HT-29 (cell line): ENCODE measurements around the gene ZFC3H1. TPM values are rescaled to one million over a fixed set of nuclear protein-coding genes. Genes with fewer than 3 reads are reported as not detected.

Experiments
- DNase-seq: peaks from one replicate; pipeline ENCODE4 v3.0.0-alpha.2; 2015; ENCODE audit warnings: low spot score
- total RNA-seq: library from RNA; depleted of rRNA; stranded (reverse); fragments of >200 nt; shearing (Covaris generic); gene quantifications from 2 replicates; pipeline ENCODE4 v1.2.3, GENCODE V29; 2014

The ZFC3H1 gene
- total RNA-seq, 1 experiment from 2014 or later, result 12.8 TPM

DNA sequence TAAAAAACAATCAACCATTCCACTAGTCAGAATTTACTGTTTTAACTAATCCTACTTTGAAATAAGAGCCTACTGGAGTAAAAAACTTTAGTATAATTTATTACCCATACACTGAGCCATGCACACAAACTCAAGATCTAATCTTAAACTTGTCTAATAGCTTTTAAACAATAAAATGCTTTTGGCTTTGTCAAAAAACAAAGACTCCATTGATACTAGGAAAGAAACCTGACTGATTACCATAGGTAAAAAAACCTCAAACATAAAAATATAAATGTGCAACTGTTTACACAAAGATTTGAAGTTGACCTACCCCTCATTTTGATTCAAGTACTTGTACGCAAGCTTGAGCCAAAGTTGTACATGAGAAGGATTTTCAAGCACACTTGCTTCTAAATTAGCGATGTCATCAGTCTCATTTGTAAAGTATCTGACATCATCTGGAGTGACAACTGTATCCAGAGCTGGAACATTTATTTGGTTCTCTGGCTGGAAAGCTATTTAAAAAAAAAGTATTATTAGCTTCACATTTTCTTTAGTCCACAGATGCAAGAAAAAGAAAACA lies 36.1 kb downstream of the ZFC3H1 start:
- DNase-seq, result peak; percentile 37

DNA sequence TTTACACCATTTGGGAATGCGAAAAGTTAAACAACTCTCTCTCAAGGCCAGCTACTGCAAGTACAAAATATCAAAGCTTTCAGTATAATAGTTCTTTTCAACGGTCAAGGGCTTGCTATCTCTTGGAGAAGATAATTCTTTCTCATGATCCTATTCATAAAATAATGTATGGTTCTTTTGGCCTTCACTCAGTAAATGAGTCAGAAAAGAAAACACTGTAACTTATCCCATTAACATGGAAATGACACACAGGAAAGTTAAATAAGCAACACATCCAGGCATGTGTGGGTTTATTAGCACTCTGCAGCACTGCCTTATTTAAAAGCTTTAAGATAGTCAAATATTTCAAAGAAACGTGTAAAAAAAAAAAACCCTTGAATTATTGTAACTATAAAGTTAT lies 36.9 kb downstream of the ZFC3H1 start:
- no peak for DNase-seq

DNA sequence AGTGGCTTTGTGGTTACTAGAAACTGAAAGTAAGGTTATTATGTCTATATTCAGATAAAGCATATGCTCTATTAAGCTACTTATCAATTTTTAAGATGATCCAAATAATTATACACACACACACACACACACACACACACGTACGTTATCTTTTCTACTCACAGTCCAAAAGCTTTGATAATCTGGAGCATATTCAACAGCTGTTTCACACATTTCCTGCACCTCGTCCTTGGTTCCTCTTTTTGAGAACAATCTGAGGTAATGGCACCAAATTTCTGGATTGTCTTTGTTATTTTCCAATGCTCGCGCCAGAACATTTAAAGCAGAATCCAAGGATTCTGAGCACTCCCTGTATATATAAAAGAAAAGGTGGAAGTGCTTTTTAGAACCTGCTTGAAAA lies 37.5 kb downstream of the ZFC3H1 start:
- DNase-seq, result no peak

DNA sequence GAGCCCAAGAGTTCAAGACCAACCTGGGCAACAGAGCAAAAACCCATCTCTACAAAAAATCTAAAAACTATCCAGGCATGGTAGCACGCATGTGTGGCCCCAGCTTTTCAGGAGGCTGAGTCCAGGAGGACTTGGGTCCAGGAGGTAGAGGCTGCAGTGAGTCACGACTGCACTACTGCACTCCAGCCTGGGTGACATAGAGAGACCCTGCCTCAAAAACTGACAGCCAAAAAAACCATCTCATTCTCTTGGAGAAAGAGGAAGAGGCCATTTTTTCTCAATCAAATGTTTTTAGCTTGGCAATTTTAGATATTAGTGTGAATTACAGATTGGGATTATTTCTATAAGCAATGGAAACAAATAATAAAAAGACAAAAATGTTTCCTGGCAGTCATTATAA lies 38.2 kb downstream of the ZFC3H1 start:
- DNase-seq, result no peak

DNA sequence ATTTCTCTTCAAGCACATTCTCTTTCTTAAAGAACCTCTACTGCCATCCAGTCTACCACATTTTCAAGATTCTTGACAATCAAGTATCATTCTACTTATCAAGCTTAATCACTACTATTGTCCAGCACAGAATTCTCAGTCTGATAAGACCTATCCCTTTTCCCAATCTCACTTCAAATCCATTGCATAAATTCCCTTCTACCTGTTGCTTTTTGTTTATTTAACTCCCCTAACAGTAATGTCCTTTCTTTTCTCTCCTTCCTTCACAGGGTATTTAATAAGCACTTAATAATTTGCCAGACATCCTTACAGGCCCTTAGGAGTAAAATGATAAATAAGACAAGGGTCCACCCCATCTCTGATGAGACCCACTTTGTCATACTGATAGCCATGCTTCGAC lies 41.7 kb downstream of the ZFC3H1 start:
- DNase-seq, result no peak

DNA sequence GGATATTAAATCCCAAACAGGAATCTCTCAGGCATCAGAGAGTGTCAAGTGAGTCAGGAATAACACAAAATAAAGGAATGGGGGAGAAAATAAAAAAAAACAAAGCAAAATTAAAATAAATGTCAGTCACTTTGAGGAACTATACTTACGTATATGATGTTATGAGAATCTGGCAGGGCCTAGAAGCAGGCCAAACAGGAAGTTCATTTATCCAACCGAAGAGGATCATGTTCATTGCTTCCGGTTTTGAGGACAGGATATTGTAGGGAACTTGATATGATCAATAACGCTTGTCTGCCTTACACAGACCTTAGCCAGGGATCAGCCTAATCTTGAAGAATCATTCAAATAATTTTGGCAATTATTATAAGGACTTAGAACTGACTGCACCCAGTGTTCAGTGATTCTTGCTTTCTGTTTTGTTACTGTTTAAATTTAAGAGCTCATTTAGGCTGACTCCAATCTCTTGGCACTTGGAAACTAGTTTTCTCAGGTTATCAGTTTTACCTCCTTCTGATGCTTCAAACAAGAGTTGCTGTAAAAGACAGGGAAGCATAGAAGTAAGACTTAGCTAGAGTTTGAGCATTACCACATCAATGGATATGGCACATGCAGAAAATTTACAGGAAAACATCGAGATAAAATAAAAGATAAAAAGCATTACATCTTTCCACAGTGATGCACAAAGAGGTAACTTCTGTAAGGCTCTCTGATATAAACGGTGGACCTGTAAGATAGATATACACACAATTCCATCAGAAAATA lies 53.4 kb downstream of the ZFC3H1 start:
- DNase-seq, result no peak

DNA sequence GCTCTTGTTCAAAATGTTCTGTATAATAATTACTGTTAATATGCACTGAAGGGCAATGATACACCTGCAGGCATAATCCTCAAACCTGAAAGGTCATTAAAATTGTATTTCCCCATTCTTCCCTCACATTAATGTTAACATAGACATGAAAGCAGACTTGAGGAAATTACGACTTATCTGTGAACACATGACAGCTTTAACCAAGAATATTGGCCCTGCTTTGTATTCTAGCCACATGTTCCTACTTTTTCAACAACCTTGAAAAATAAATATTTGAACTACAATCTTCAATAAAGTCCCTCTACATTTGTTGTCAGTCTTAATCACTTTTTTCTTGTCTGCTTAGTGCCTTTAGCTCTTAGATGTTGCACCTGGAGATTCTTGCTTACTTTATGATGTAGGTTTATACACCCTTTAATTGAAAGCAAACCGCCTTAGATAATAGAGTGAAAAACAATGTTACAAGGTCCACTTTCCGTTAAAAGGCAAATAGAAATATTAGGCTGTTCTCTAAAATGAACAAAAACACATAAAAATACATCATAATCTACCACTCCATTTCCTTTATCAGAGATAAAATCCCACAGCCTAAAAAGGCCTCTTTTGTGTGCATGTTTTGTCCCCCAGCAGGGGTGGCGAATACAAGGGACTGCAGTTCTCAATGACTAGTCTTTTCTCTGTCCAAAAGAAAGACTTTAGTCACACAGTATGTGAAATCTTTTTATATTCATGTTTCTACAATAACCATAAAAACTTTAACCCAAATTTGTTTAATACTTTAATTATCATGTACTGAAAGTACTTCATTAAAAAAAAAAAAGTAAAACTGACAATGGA lies 55.9 kb downstream of the ZFC3H1 start:
- no peak for DNase-seq

DNA sequence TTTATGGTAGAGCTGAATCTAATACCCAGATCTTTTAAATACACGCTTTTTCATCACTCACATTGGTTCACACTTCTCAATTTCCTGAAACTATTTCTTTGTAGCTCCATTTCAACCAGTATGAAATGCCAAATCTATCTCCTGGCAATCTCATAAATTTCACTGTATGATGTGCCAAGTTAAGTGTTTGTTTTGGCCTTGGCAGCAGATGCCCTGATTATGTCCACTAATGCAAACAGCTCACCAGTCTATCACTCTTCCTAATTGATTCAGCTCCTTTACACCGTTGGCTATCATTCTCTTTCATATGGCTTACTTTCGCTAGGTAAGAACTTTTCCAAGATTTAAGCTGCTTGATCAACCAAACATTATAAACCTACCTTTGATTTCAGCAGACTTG lies 58.6 kb downstream of the ZFC3H1 start:
- DNase-seq, result no peak

DNA sequence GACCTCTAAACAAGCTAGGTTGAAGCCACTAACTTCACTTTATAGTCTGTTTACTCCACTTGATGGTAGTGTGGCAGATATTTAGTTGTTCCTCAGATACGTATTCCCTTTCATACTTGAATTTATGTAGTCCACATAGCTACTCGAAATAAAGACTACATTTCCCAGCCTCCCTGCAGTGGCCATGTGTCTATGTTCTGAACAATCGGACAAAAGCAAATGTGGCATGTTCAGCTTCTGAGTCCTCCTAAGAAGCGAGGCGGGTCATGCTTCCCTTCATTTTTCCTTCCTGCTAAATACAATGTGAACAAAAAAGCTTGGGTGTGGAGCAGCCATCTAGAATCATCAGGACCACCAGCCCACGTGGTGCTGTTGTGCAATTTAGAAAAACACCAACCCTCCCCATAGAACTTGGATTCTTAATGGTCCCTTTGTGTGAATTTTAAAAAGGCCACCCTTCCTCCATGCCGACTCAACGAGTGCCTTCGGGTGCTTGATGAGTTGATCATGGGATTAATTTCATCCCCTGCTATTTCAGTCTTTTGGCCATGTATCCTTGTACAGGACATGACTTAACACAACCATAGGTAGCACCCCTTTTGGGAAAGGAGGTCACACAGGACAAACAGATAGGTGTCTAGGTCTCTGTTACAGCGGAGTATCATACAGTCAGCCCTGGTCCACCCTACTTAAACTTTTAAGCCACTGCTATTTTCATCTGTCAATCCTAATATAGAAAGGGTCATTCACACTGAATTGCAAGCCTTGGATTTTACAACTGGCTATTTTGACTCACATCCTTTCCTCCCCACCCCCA lies 60.7 kb downstream of the ZFC3H1 start:
- DNase-seq, result no peak

DNA sequence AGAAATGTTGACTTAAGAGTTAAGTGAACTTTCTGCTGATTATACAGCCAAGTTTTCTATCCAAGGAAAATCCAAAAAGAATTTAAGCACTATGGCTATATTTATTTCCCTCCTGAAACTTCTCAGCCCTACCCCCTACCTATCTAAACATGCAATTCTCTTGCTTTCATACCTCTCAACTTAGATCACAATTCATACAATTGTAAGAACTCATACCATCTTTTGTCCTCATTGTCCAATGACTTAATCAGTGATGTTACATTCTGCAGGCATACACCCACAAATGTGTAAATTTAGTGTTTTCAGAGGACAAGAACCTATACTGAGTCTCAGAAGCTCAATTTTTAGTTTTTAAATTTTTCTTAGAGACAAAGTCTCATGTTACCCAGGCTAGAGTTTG lies 62.1 kb downstream of the ZFC3H1 start:
- DNase-seq, result no peak

DNA sequence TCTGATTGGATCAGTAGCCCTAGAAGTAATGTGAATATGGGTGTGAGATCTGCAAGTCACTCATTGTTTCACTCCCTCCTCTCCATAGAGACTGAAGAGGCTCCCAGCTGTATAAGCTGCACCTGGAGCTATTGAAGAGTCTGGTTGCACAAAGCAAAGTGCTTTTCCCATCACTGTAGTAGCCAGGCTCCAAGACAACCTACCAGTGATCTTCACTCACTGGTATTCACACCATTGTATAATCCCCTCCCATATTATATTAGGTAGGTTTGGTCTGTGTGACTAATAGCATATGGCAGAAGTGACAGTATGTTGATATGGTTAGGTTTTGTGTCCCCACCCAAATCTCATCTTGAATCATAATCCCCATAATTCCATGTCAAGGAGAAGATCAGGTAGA lies 64.4 kb downstream of the ZFC3H1 start:
- no peak for DNase-seq

DNA sequence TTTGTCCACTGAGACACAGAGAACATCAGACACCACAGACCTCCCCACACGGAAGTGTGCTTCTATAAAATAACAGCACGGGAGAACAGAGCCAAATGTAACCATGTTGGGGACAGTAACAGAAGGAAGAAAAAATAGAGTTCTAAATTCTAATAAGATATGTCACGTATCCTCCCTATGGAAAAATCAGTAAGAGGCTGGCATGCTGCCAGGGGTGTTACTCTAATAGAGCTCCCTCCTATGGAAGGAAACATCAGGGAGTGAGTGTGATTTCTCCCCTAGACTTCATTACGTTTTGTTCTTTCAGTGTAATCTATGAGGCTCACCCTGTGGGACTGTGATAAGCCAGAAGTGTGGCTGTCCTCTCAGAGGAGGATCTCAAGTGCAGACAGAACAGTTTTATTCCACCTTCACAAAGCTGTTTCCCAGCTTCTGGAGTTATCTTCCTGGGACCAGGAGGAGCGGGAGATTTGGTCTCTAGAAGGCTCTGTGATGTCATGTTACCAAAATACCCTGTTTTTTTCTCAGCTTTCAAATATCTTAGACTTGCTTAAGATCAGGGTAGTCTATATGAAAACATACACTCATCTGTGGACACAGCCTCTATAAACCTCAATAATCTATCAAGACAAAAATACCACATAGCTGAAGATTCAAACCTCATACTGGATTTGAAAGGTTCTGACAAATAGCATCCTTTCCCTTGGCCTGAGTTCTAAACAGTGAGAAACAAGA lies 69.3 kb downstream of the ZFC3H1 start:
- peak; percentile 72 for DNase-seq

DNA sequence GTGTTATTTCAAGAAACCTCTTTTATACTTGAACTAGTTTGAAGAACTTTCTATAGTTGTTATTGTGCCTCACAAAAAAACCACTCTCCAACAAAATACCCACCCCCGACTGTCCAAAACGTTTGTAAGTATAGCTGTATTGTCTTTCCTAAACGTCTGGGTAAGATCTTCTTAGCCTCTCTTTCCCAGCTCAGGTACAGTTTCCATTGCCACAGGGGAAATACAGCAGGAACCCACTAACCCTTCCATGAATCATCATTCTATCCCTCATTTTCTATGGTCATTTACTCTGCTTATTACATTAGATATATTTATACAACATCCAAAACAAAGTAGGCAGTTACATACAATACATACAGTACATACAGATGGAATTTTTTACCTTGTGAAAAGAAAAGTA lies 70.8 kb downstream of the ZFC3H1 start:
- DNase-seq, result no peak

DNA sequence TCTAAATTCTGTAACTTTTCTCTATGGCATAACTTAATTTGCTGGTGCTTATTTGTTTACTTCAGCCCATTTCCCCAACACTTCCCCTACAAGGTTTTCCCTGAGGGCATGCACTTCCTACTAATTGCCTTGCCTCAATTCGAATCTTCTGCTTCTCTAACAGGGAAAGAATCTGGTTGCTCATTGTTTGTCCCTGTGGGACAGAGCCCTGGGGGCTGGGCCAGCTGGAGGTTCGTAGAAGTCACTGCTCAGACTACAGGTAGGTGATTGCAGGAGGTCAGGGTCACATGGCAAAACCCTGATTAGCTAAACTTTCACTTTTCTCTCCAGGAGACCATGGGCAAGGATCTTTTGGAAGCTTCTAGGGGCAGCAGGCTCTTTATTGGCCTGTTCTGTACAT lies 72.0 kb downstream of the ZFC3H1 start:
- DNase-seq, result no peak

DNA sequence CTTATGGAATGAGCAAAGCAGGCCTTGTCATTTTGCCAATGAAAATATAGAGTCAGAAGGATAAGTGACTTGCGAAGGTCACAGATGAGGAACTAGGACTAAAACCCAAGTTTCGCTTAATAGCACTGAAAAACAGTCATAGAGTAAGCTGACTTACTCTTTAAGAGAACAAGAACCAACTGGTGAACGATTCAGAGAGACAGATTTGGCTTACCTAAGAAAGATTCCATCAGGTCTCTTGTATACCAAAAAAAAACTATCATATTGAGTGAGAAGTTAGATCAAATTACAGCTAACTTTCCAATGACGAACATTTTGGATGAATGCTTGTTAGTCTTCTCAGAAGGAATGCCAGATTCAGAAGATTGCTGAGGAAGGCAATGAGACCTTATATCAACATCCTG lies 74.2 kb downstream of the ZFC3H1 start:
- DNase-seq, result no peak

DNA sequence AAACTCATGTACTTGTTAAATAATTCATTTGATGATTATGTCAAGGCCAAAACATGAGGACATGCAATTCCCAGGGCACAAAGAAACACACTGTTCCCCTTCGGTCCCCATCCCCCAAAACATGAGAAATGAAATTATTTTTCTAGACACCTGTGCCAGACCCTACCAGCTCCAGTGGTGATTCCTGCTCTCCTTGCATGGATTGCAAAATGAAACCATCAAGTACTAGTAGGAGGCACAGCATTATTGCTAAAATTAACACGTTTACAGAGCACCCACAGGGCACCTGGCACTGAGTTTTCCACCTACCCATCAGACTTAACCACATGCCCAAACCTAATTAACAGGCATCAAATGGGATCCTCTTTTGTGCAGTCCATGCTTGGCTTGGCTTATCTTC lies 76.6 kb downstream of the ZFC3H1 start:
- DNase-seq, result no peak

DNA sequence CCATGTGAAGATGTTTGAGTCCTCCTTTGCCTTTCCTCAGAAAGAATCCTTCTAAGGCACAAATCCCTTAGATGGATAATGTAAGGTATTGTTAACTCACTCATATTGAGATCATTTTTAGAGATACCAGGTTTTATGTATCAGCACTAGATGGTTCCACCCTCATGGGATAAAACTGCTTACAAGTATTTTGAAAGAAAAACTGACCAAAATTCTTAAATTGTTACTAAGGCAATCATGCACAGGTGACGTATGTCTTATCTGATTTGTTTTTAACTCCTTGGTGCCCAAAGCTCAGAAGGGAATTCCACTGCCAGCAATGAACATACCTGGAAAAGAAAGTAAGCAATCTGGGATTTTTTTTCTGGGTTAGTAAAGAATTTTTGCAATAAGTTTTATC lies 78.4 kb downstream of the ZFC3H1 start:
- no peak for DNase-seq

DNA sequence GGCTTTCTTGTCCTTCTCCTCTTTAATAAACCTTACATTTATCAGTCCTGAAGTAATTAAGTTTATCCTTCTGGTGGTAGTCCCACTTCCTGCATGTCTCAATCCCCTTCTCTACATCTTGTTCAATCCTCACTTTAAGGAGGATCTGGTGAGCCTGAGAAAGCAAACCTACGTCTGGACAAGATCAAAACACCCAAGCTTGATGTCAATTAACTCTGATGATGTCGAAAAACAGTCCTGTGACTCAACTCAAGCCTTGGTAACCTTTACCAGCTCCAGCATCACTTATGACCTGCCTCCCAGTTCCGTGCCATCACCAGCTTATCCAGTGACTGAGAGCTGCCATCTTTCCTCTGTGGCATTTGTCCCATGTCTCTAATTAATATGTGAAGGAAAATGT lies 79.3 kb downstream of the ZFC3H1 start:
- DNase-seq, result no peak

DNA sequence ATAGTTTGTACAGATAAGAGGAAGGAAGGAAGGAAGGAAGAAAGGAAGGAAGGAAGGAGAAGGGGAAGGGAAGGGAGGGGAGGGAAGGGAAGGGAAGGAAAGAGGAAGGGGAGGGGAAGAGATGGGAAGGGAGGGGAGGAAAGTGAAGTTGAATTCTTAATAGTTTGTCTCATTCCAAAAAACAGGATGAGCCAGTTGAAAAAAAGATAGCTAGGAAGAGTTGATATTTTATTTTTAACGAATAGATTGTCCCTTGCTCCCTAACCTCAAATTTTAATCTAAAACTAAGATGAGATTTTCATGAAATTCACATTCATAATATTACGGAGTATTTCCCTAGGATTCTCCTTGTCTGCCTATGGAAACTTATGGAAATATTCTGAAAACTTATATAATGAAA lies 80.7 kb downstream of the ZFC3H1 start:
- DNase-seq, result no peak

DNA sequence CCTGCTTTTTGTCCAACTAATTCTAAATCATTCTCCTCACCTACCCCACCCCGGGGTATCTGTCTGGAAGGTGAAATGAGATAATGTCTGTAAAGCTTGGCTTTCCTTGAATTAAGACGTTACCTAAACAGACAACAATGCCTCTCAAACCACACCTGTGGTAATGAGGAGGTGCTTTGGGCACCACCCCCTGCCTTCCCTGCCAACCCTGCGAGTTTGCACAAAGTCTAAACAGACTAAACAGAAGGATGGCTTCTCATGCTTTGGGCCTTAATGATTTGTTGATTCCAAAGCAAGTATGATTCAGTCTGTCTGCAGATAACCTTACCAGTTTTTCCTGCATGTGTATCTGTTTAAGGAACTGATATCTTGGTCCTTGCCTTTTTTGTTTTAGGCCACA lies 82.4 kb downstream of the ZFC3H1 start:
- DNase-seq, result no peak

DNA sequence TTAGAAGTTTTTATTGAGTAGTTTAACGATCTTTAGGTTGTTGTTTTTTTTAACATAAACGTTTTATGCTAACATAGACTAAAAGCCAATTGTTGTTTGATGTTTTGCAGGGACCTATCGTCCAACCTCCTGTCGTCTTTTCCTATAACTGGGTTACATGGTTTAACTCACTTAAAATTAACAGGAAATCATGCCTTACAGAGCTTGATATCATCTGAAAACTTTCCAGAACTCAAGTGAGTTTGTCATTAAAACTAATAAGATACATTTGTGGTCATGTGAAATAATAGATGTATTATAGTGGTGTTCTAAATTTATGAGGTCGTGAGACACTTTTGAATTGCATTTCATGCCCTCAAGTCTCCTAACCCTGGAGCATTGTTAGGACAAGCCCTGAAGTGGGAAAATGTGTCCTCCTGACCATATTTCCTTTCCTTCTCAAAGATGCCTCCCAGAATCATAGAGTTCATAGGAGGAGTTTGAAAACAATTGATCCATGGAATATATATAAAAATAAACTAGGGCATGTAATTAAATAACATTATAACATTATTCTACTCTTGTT lies 84.9 kb downstream of the ZFC3H1 start:
- no peak for DNase-seq
